HL-60 (cell line): Measurements from ENCODE around the gene HLA-G.

ENCODE experiments used
- GABPA ChIP-seq: IDR thresholded peaks from 2 replicates; pipeline ENCODE4 v1.6.1; 2012; ENCODE audit warnings: low read depth
- POLR2AphosphoS5 ChIP-seq: IDR thresholded peaks from 2 replicates; pipeline ENCODE4 v1.6.1; 2012; ENCODE audit warnings: low read depth
- SPI1 ChIP-seq: IDR thresholded peaks from 2 replicates; pipeline ENCODE4 v1.6.1; 2012; ENCODE audit warnings: low read depth, mild to moderate bottlenecking, borderline replicate concordance
- TF ChIP-seq, protein P1 (sequence below): IDR thresholded peaks from one replicate; pipeline ENCODE4 v1.5.1; 2011; ENCODE audit warnings: low read length, control low read depth, inconsistent platforms; ENCODE audit not compliant: insufficient read depth
- TF ChIP-seq, protein P2 (sequence below): IDR thresholded peaks from 2 replicates; pipeline ENCODE4 v1.6.1; 2012; ENCODE audit warnings: low read depth; ENCODE audit not compliant: insufficient replicate concordance

DNA sequence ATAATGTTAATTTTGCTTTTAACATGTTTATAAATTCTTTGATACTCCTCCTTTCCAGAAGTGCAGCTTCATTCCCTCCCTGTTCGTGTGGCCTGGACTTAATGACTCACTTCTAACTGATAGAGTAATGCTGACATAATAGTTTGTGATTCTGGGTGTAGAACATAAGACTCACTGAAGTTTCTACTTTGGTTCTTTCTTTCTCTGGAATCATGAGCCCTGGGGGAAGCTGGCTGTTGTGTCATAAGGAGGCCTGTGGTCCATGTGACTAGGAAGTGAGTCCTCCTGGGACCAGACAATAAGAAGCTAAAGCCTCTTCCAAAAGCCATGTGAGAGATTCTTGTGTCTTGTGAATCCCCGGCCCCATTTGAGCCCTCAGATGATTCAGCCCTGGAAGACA, 30.5 kb upstream of the HLA-G start:
- TF ChIP-seq, protein P1, sequence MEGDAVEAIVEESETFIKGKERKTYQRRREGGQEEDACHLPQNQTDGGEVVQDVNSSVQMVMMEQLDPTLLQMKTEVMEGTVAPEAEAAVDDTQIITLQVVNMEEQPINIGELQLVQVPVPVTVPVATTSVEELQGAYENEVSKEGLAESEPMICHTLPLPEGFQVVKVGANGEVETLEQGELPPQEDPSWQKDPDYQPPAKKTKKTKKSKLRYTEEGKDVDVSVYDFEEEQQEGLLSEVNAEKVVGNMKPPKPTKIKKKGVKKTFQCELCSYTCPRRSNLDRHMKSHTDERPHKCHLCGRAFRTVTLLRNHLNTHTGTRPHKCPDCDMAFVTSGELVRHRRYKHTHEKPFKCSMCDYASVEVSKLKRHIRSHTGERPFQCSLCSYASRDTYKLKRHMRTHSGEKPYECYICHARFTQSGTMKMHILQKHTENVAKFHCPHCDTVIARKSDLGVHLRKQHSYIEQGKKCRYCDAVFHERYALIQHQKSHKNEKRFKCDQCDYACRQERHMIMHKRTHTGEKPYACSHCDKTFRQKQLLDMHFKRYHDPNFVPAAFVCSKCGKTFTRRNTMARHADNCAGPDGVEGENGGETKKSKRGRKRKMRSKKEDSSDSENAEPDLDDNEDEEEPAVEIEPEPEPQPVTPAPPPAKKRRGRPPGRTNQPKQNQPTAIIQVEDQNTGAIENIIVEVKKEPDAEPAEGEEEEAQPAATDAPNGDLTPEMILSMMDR, result no peak
- TF ChIP-seq GABPA, result no peak
- no peak for TF ChIP-seq POLR2AphosphoS5
- TF ChIP-seq, protein P2, sequence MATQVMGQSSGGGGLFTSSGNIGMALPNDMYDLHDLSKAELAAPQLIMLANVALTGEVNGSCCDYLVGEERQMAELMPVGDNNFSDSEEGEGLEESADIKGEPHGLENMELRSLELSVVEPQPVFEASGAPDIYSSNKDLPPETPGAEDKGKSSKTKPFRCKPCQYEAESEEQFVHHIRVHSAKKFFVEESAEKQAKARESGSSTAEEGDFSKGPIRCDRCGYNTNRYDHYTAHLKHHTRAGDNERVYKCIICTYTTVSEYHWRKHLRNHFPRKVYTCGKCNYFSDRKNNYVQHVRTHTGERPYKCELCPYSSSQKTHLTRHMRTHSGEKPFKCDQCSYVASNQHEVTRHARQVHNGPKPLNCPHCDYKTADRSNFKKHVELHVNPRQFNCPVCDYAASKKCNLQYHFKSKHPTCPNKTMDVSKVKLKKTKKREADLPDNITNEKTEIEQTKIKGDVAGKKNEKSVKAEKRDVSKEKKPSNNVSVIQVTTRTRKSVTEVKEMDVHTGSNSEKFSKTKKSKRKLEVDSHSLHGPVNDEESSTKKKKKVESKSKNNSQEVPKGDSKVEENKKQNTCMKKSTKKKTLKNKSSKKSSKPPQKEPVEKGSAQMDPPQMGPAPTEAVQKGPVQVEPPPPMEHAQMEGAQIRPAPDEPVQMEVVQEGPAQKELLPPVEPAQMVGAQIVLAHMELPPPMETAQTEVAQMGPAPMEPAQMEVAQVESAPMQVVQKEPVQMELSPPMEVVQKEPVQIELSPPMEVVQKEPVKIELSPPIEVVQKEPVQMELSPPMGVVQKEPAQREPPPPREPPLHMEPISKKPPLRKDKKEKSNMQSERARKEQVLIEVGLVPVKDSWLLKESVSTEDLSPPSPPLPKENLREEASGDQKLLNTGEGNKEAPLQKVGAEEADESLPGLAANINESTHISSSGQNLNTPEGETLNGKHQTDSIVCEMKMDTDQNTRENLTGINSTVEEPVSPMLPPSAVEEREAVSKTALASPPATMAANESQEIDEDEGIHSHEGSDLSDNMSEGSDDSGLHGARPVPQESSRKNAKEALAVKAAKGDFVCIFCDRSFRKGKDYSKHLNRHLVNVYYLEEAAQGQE, result no peak
- no peak for TF ChIP-seq SPI1
